Aorta (tissue), 5 donors: Measurements from ENCODE around the gene OR11A1. TPM values are rescaled to one million over a fixed set of nuclear protein-coding genes. Genes with fewer than 3 reads are reported as not detected.

ENCODE experiments used
- ATAC-seq: fragments of 200-7000 bp; cut with Tn5 transposase; one replicate; pipeline ENCODE4 v1.9.1; 2022; ENCODE audit warnings: moderate library complexity; ENCODE audit not compliant: low FRiP score
- DNase-seq, 2 donors: peaks; one replicate each; pipeline ENCODE4 v3.0.0-alpha.2; 2020
- H3K27ac ChIP-seq, 2 donors: one replicate each; pipeline ENCODE4 v1.5.1; 2013; ENCODE audit warnings: low read length in 2 of 2, mild to moderate bottlenecking in 2 of 2, moderate library complexity in 2 of 2, control low read depth in 1 of 2, inconsistent platforms in 1 of 2, low read depth in 1 of 2
- H3K27me3 ChIP-seq, 2 donors: one replicate each; pipeline ENCODE4 v1.6.1; 2013; ENCODE audit warnings: control low read depth in 1 of 2, low read length in 1 of 2, mild to moderate bottlenecking in 1 of 2, moderate library complexity in 1 of 2; ENCODE audit not compliant: insufficient read depth in 2 of 2, control insufficient read depth in 1 of 2
- H3K36me3 ChIP-seq, 2 donors: one replicate each; pipeline ENCODE4 v1.6.1; 2013; ENCODE audit warnings: control low read depth in 1 of 2, low read length in 1 of 2, mild to moderate bottlenecking in 1 of 2; ENCODE audit not compliant: insufficient read depth in 2 of 2, control insufficient read depth in 1 of 2
- H3K4me1 ChIP-seq, 2 donors: one replicate each; pipeline ENCODE4 v1.6.1; 2013; ENCODE audit warnings: low read length in 2 of 2, control low read depth in 1 of 2, mild to moderate bottlenecking in 1 of 2, moderate library complexity in 1 of 2; ENCODE audit not compliant: insufficient read depth in 2 of 2, control insufficient read depth in 1 of 2
- H3K4me3 ChIP-seq, 2 donors: one replicate each; pipeline ENCODE4 v1.5.1; 2013; ENCODE audit warnings: low read length in 2 of 2, control low read depth in 1 of 2, mild to moderate bottlenecking in 1 of 2
- H3K9me3 ChIP-seq: one replicate; pipeline ENCODE4 v1.6.1; 2013; ENCODE audit warnings: mild to moderate bottlenecking, low read length; ENCODE audit not compliant: control insufficient read depth
- WGBS, 2 donors: extraction: QIAGEN DNeasy Blood & Tissue Kit; methylation state at CpG; one replicate each; pipeline ENCODE4 v1.1.7; 2013; 5-methylcytosine and 5-hydroxymethylcytosine counted together
- intact Hi-C, 2 donors: fragments of 100-400 bp; cut with DNase I; formaldehyde crosslinking; loops; one replicate each; pipeline versions ENCODE4 v1.14.2 to v1.15.0; 2022
- polyA plus RNA-seq, 2 donors: library from polyadenylated mRNA; stranded (reverse); fragments of 200-250 nt; gene quantifications; one replicate each; pipeline ENCODE4 v1.2.3, GENCODE V29; 2013
- total RNA-seq, 2 donors: library from RNA; stranded (reverse); fragmentation: NEBNext Ultra II Directional; extraction: Animal tissue kit (Norgen Biotek cat#: 25700); gene quantifications; one replicate each; pipeline ENCODE4 v1.2.1, GENCODE V29; 2021
- donor health status: healthy with polysubstance abuse.
- donor health status: Bipolar disorder and iron deficiency.
- donor health status: DM: no; HTN: no; CAD: no.
- donor health status: DM: no; HTN: no; CAD: no.
- donor health status: DM: yes; HTN: yes; CAD: no.

OR11A1 gene
- total and polyA plus RNA-seq, 4 donors, result not detected

- no peak within 1 kb of the TSS for H3K4me3 ChIP-seq
- H3K36me3 ChIP-seq, result no peaks in the 10 kb centered on the region
- H3K27ac ChIP-seq, result no peak within 1 kb of the TSS
- ATAC-seq (no peak), DNase-seq (no peak)
- peaks cover 5% of the 10 kb centered on the region for H3K9me3 ChIP-seq
- H3K27me3 ChIP-seq, result no peaks in the 10 kb centered on the region
- 91 to 100% methylated on average over 2 of the region's 2 CpGs for WGBS, 2 donors
- intact Hi-C loops, result no loop called here
- no peaks in the 10 kb centered on the region for H3K4me1 ChIP-seq
Observed at GRCh38 chr6:29487660-29488059, 30.8 kb upstream of the OR11A1 start, which contains the start of gene MAS1L. TSS of gene MAS1L (minus strand) at chr6:29487956. CDS start at chr6:29487902, 54 bp downstream.

DNA sequence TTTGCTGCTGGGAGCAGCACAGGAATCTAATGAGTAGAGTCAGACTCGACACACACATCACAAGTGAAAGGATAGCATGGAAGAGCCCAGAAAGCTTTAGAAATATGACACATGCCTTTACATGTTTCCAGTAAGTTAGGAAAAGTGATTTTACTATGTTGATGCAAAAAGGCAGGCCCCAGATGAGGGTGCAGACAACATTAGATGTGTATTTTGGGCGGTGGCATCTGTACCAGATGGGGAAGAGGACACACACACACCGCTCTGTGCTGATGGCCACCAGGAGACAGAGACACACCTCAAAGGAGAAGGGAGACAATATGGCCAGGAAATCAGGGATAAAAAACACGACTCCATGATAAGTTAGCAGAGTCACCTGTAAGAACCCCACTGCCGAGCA, 30.3 kb upstream of the OR11A1 start:
- H3K4me1 ChIP-seq, result no peaks in the 10 kb centered on the region
- H3K36me3 ChIP-seq, result no peaks in the 10 kb centered on the region
- intact Hi-C loops, result no loop called here
- DNase-seq (no peak), ATAC-seq (no peak)
- no peak overlapping the region for H3K4me3 ChIP-seq
- H3K27me3 ChIP-seq, result no peaks in the 10 kb centered on the region
- H3K9me3 ChIP-seq, result peaks cover 5% of the 10 kb centered on the region
- WGBS, 2 donors, result 84% methylated on average over 5 of the region's 5 CpGs
- no peak overlapping the region for H3K27ac ChIP-seq

- no peaks in the 10 kb centered on the region for H3K36me3 ChIP-seq
- DNase-seq (no peak), ATAC-seq (no peak)
- H3K4me1 ChIP-seq, result no peaks in the 10 kb centered on the region
- WGBS, 2 donors, result 66 to 69% methylated on average over 4 of the region's 4 CpGs
- peaks cover 5% of the 10 kb centered on the region for H3K9me3 ChIP-seq
- no peak overlapping the region for H3K27ac ChIP-seq
- intact Hi-C loops, result no loop called here
- H3K4me3 ChIP-seq, result no peak overlapping the region
- no peaks in the 10 kb centered on the region for H3K27me3 ChIP-seq
Observed at GRCh38 chr6:29486577-29486976, 29.7 kb upstream of the OR11A1 start.

GRCh38 chr6:29483735-29484134, 26.9 kb upstream of the OR11A1 start:
- Histone ChIP-seq H3K4me3 (no peak overlapping the region), H3K27me3 (no peaks in the 10 kb centered on the region), H3K4me1 (no peaks in the 10 kb centered on the region), H3K9me3 (no peaks in the 10 kb centered on the region), H3K36me3 (no peaks in the 10 kb centered on the region), H3K27ac (no peak overlapping the region)
- 80 to 89% methylated on average over 1 of the region's 1 CpG for WGBS, 2 donors
- intact Hi-C loops, result no loop called here
- DNase-seq (no peak), ATAC-seq (no peak)

GRCh38 chr6:29483186-29483585, 26.3 kb upstream of the OR11A1 start:
- no peak for ATAC-seq
- Histone ChIP-seq H3K4me3 (no peak overlapping the region), H3K36me3 (no peaks in the 10 kb centered on the region), H3K27me3 (no peaks in the 10 kb centered on the region), H3K4me1 (no peaks in the 10 kb centered on the region), H3K27ac (no peak overlapping the region), H3K9me3 (no peaks in the 10 kb centered on the region)
- intact Hi-C loops, result no loop called here
- no peak for DNase-seq
- WGBS, 2 donors, result 35 to 36% methylated on average over 3 of the region's 3 CpGs

DNA sequence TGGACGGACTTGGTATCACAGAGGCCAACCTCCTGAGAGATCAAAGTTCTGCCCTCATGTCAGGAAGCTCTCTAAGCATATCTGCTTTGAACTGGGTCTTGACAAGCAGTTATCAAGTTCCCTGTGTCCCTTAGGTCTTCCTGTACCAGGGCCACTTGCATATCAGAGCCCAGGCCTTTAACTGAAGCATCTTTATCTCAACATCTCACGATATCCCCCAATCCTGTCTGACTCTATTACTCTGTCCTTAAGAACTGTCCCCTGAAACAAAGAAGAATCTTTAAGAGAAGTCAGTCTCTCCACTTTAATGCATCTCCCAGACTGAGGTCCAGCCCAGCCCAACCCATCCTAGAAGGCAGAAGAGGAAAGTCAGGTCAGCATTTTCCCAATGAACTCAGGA, 22.7 kb upstream of the OR11A1 start:
- no peaks in the 10 kb centered on the region for H3K9me3 ChIP-seq
- ATAC-seq (no peak), DNase-seq (no peak)
- WGBS, 2 donors, result 75 to 77% methylated on average over 2 of the region's 2 CpGs
- H3K4me1 ChIP-seq, result no peaks in the 10 kb centered on the region
- no peak overlapping the region for H3K4me3 ChIP-seq
- no peaks in the 10 kb centered on the region for H3K36me3 ChIP-seq
- H3K27me3 ChIP-seq, result no peaks in the 10 kb centered on the region
- no peak overlapping the region for H3K27ac ChIP-seq
- intact Hi-C loops, result no loop called here

GRCh38 chr6:29478740-29479139, 21.9 kb upstream of the OR11A1 start:
- Histone ChIP-seq H3K4me3 (no peak overlapping the region), H3K27me3 (no peaks in the 10 kb centered on the region), H3K36me3 (no peaks in the 10 kb centered on the region), H3K9me3 (no peaks in the 10 kb centered on the region), H3K27ac (no peak overlapping the region), H3K4me1 (no peaks in the 10 kb centered on the region)
- DNase-seq (no peak), ATAC-seq (no peak)
- intact Hi-C loops, result no loop called here
- WGBS, 2 donors, result 68 to 85% methylated on average over 5 of the region's 5 CpGs

GRCh38 chr6:29477923-29478450, 21.1 kb upstream of the OR11A1 start:
- Histone ChIP-seq H3K9me3 (no peaks in the 10 kb centered on the region), H3K27me3 (no peaks in the 10 kb centered on the region), H3K36me3 (no peaks in the 10 kb centered on the region), H3K4me1 (no peaks in the 10 kb centered on the region), H3K4me3 (no peak overlapping the region), H3K27ac (no peak overlapping the region)
- 61 to 68% methylated on average over 5 of the region's 5 CpGs for WGBS, 2 donors
- ATAC-seq (no peak), DNase-seq (no peak)
- intact Hi-C loops, result no loop called here

DNA sequence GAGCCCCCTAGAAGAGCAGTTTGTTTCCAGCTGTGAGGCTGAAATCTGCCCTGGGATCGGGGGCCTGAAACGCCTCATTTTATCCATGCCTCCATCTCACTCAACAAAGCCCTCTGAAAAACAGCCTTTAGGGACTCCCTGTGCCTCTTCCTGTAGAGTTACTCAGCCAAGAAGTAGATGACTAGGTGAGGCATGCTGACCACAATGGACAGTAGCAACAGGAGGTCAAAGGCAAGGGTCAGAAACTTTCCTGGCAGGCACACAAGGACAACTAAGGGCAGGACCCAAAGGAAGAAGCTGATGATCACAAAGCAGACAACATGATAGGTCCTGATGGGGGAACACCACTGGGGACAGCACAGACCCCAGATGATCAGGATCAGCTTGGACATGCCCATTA, 18.1 kb upstream of the OR11A1 start:
- DNase-seq (no peak), ATAC-seq (no peak)
- Histone ChIP-seq H3K36me3 (no peaks in the 10 kb centered on the region), H3K4me1 (no peaks in the 10 kb centered on the region), H3K27me3 (no peaks in the 10 kb centered on the region), H3K4me3 (no peak overlapping the region), H3K9me3 (no peaks in the 10 kb centered on the region), H3K27ac (no peak overlapping the region)
- intact Hi-C loops, result no loop called here
- WGBS, 2 donors, result 40 to 53% methylated on average over 2 of the region's 2 CpGs
